Activated T-helper 17 cell treated with anti-CD3 and anti-CD28 coated beads, Interleukin-2, amount 50 U/mL, for 72 hours (primary cell): Measurements from ENCODE around the gene AGBL4. TPM values are rescaled to one million over a fixed set of nuclear protein-coding genes. Genes with fewer than 3 reads are reported as not detected.
"Not testable (repeated sequence)": the region's sequence is repeated elsewhere in the genome, so short reads cannot be mapped to it uniquely, and the experiment has no call there.

Experiments used
- ATAC-seq: fragments of 150-1000 bp; cut with Tn5 transposase; replicated peaks from 2 replicates; pipeline ENCODE4 v1.10.0; 2021; ENCODE audit warnings: mild to moderate bottlenecking, moderate library complexity
- H3K27ac Mint-ChIP-seq: one replicate; pipeline ENCODE4 v1.8.0; 2022; ENCODE audit warnings: mixed read lengths
- H3K27me3 Mint-ChIP-seq: one replicate; pipeline ENCODE4 v1.8.0; 2022; ENCODE audit warnings: mixed read lengths
- H3K36me3 Mint-ChIP-seq: one replicate; pipeline ENCODE4 v1.8.0; 2022; ENCODE audit warnings: low read depth, mild to moderate bottlenecking, mixed read lengths
- H3K4me1 Mint-ChIP-seq: one replicate; pipeline ENCODE4 v1.8.0; 2022; ENCODE audit warnings: mixed read lengths
- H3K4me3 Mint-ChIP-seq: one replicate; pipeline ENCODE4 v1.8.0; 2022; ENCODE audit warnings: mild to moderate bottlenecking, mixed read lengths
- H3K9me3 Mint-ChIP-seq: one replicate; pipeline ENCODE4 v1.8.0; 2022; ENCODE audit warnings: mixed read lengths
- total RNA-seq, 2 donors: library from RNA; stranded (reverse); gene quantifications; one replicate each; pipeline ENCODE4 v1.2.3, GENCODE V29; 2022

The AGBL4 gene
- total RNA-seq, 2 donors from 2014 or later: not detected

- Mint-ChIP-seq H3K4me3 (no peak overlapping the region), H3K4me1 (no peaks in the 10 kb centered on the region), H3K9me3 (peaks cover 12% of the 10 kb centered on the region), H3K36me3 (no peaks in the 10 kb centered on the region), H3K27ac (no peak overlapping the region), H3K27me3 (no peaks in the 10 kb centered on the region)
- no peak for ATAC-seq
Observed at GRCh38 chr1:49085079-49085478, 938.7 kb downstream of the AGBL4 start.

- no peak for ATAC-seq
- no peak overlapping the region for H3K4me3 Mint-ChIP-seq
- peaks cover 12% of the 10 kb centered on the region for H3K9me3 Mint-ChIP-seq
- no peak overlapping the region for H3K27ac Mint-ChIP-seq
- peaks cover 4% of the 10 kb centered on the region for H3K27me3 Mint-ChIP-seq
- no peaks in the 10 kb centered on the region for H3K4me1 Mint-ChIP-seq
- H3K36me3 Mint-ChIP-seq: no peaks in the 10 kb centered on the region
Observed at GRCh38 chr1:49060766-49061165, 963.0 kb downstream of the AGBL4 start.

- ATAC-seq: no peak
- H3K4me3 Mint-ChIP-seq: no peak overlapping the region
- H3K27me3 Mint-ChIP-seq: peaks cover 3% of the 10 kb centered on the region
- peaks cover 9% of the 10 kb centered on the region for H3K9me3 Mint-ChIP-seq
- no peak overlapping the region for H3K27ac Mint-ChIP-seq
- no peaks in the 10 kb centered on the region for H3K4me1 Mint-ChIP-seq
- no peaks in the 10 kb centered on the region for H3K36me3 Mint-ChIP-seq
Observed at GRCh38 chr1:49059087-49059486, 964.7 kb downstream of the AGBL4 start.

- H3K4me3 Mint-ChIP-seq: no peak overlapping the region
- peaks cover 4% of the 10 kb centered on the region for H3K9me3 Mint-ChIP-seq
- ATAC-seq: no peak
- no peaks in the 10 kb centered on the region for H3K36me3 Mint-ChIP-seq
- no peaks in the 10 kb centered on the region for H3K4me1 Mint-ChIP-seq
- no peak overlapping the region for H3K27ac Mint-ChIP-seq
- peaks cover 4% of the 10 kb centered on the region for H3K27me3 Mint-ChIP-seq
Observed at GRCh38 chr1:49052102-49052501, 971.7 kb downstream of the AGBL4 start.

- H3K36me3 Mint-ChIP-seq: no peaks in the 10 kb centered on the region
- ATAC-seq: no peak
Observed at GRCh38 chr1:49051647-49052046, 972.1 kb downstream of the AGBL4 start.

GRCh38 chr1:49050041-49050440 is 973.7 kb downstream of the AGBL4 start:
- Mint-ChIP-seq H3K4me1 (no peaks in the 10 kb centered on the region), H3K4me3 (no peak overlapping the region), H3K27me3 (peaks cover 4% of the 10 kb centered on the region), H3K36me3 (no peaks in the 10 kb centered on the region), H3K9me3 (peaks cover 4% of the 10 kb centered on the region), H3K27ac (no peak overlapping the region)
- ATAC-seq: no peak

More at GRCh38 chr1:49051647-49052046, 972.1 kb downstream of the AGBL4 start:
- H3K4me1 Mint-ChIP-seq: no peaks in the 10 kb centered on the region
- H3K27ac Mint-ChIP-seq: no peak overlapping the region
- H3K27me3 Mint-ChIP-seq: peaks cover 4% of the 10 kb centered on the region
- no peak overlapping the region for H3K4me3 Mint-ChIP-seq
- H3K9me3 Mint-ChIP-seq: peaks cover 4% of the 10 kb centered on the region

GRCh38 chr1:49048188-49048587 is 975.6 kb downstream of the AGBL4 start:
- H3K4me1 Mint-ChIP-seq: no peaks in the 10 kb centered on the region
- H3K4me3 Mint-ChIP-seq: no peak overlapping the region
- H3K27me3 Mint-ChIP-seq: peaks cover 4% of the 10 kb centered on the region
- peaks cover 4% of the 10 kb centered on the region for H3K9me3 Mint-ChIP-seq
- ATAC-seq: no peak
- no peaks in the 10 kb centered on the region for H3K36me3 Mint-ChIP-seq
- H3K27ac Mint-ChIP-seq: no peak overlapping the region

- Mint-ChIP-seq H3K27me3 (peaks cover 3% of the 10 kb centered on the region), H3K36me3 (no peaks in the 10 kb centered on the region), H3K4me3 (no peak overlapping the region), H3K4me1 (no peaks in the 10 kb centered on the region), H3K27ac (no peak overlapping the region), H3K9me3 (peaks cover 4% of the 10 kb centered on the region)
- no peak for ATAC-seq
Observed at GRCh38 chr1:49046305-49046704, 977.4 kb downstream of the AGBL4 start.

- H3K27me3 Mint-ChIP-seq: peaks cover 3% of the 10 kb centered on the region
- no peak for ATAC-seq
- no peaks in the 10 kb centered on the region for H3K4me1 Mint-ChIP-seq
- H3K9me3 Mint-ChIP-seq: peaks cover 4% of the 10 kb centered on the region
- no peaks in the 10 kb centered on the region for H3K36me3 Mint-ChIP-seq
- H3K27ac Mint-ChIP-seq: no peak overlapping the region
- no peak overlapping the region for H3K4me3 Mint-ChIP-seq
Observed at GRCh38 chr1:49045371-49045770, 978.4 kb downstream of the AGBL4 start.

- Mint-ChIP-seq H3K9me3 (peaks cover 4% of the 10 kb centered on the region), H3K36me3 (no peaks in the 10 kb centered on the region), H3K27ac (no peak overlapping the region), H3K27me3 (no peaks in the 10 kb centered on the region), H3K4me1 (no peaks in the 10 kb centered on the region), H3K4me3 (no peak overlapping the region)
- no peak for ATAC-seq
Observed at GRCh38 chr1:49036700-49037099, 987.1 kb downstream of the AGBL4 start.

- no peak for ATAC-seq
- peaks cover 15% of the 10 kb centered on the region for H3K9me3 Mint-ChIP-seq
- no peak overlapping the region for H3K4me3 Mint-ChIP-seq
- H3K36me3 Mint-ChIP-seq: no peaks in the 10 kb centered on the region
- no peaks in the 10 kb centered on the region for H3K27me3 Mint-ChIP-seq
- no peaks in the 10 kb centered on the region for H3K4me1 Mint-ChIP-seq
- H3K27ac Mint-ChIP-seq: no peak overlapping the region
Observed at GRCh38 chr1:49028396-49028795, 995.4 kb downstream of the AGBL4 start.

GRCh38 chr1:49026230-49026811 is 997.4 kb downstream of the AGBL4 start:
- Mint-ChIP-seq H3K27me3 (no peaks in the 10 kb centered on the region), H3K27ac (no peak overlapping the region), H3K36me3 (no peaks in the 10 kb centered on the region), H3K9me3 (peaks cover 15% of the 10 kb centered on the region), H3K4me1 (no peaks in the 10 kb centered on the region), H3K4me3 (no peak overlapping the region)
- ATAC-seq: no peak

- H3K9me3 Mint-ChIP-seq: peaks cover 10% of the 10 kb centered on the region
- ATAC-seq: no peak
- no peaks in the 10 kb centered on the region for H3K27me3 Mint-ChIP-seq
- no peak overlapping the region for H3K27ac Mint-ChIP-seq
- H3K4me1 Mint-ChIP-seq: no peaks in the 10 kb centered on the region
- H3K4me3 Mint-ChIP-seq: no peak overlapping the region
- no peaks in the 10 kb centered on the region for H3K36me3 Mint-ChIP-seq
Observed at GRCh38 chr1:49016030-49016977, 1007.5 kb downstream of the AGBL4 start.

- no peaks in the 10 kb centered on the region for H3K9me3 Mint-ChIP-seq
- no peaks in the 10 kb centered on the region for H3K27me3 Mint-ChIP-seq
- no peaks in the 10 kb centered on the region for H3K4me1 Mint-ChIP-seq
- ATAC-seq: no peak
- H3K36me3 Mint-ChIP-seq: no peaks in the 10 kb centered on the region
- no peak overlapping the region for H3K4me3 Mint-ChIP-seq
- H3K27ac Mint-ChIP-seq: no peak overlapping the region
Observed at GRCh38 chr1:49013079-49013478, 1010.7 kb downstream of the AGBL4 start.

- not testable (repeated sequence) for H3K27me3 Mint-ChIP-seq, H3K27ac Mint-ChIP-seq, H3K4me3 Mint-ChIP-seq, H3K36me3 Mint-ChIP-seq, H3K4me1 Mint-ChIP-seq, H3K9me3 Mint-ChIP-seq, ATAC-seq
Observed at GRCh38 chr1:49002981-49003380, 1020.8 kb downstream of the AGBL4 start.
